HL-60 (cell line): ENCODE data around the gene PRKAG2.

Source experiments
- DNase-seq, 2 experiments: peaks; one replicate each; pipeline ENCODE4 v3.0.0-alpha.2; 2010 to 2020; ENCODE audit warnings: low read depth in 1 of 2, low spot score in 1 of 2
- H3K27ac ChIP-seq: fragments of 250-450 bp; sonication (Bioruptor Pico); replicated peaks from 2 replicates; pipeline ENCODE4 v1.5.1; 2020; ENCODE audit warnings: mild to moderate bottlenecking, moderate library complexity
- H3K27me3 ChIP-seq: fragments of 250-450 bp; sonication (Bioruptor Pico); 2 replicates; pipeline ENCODE4 v1.5.1; 2021; ENCODE audit warnings: mild to moderate bottlenecking, moderate library complexity; ENCODE audit not compliant: insufficient read depth, poor library complexity, severe bottlenecking
- H3K4me3 ChIP-seq: replicated peaks from 2 replicates; pipeline ENCODE4 v1.5.1; 2011; ENCODE audit warnings: mild to moderate bottlenecking, control low read depth, low read length; ENCODE audit not compliant: insufficient read depth
- CTCF ChIP-seq: IDR thresholded peaks from one replicate; pipeline ENCODE4 v1.5.1; 2011; ENCODE audit warnings: low read length, control low read depth, inconsistent platforms; ENCODE audit not compliant: insufficient read depth
- GABPA ChIP-seq: IDR thresholded peaks from 2 replicates; pipeline ENCODE4 v1.6.1; 2012; ENCODE audit warnings: low read depth
- POLR2AphosphoS5 ChIP-seq: IDR thresholded peaks from 2 replicates; pipeline ENCODE4 v1.6.1; 2012; ENCODE audit warnings: low read depth
- REST ChIP-seq: IDR thresholded peaks from 2 replicates; pipeline ENCODE4 v1.6.1; 2012; ENCODE audit warnings: low read depth; ENCODE audit not compliant: insufficient replicate concordance
- SPI1 ChIP-seq: IDR thresholded peaks from 2 replicates; pipeline ENCODE4 v1.6.1; 2012; ENCODE audit warnings: low read depth, mild to moderate bottlenecking, borderline replicate concordance

Gene PRKAG2

GRCh38 chr7:151710121-151710640 is 166.7 kb downstream of the PRKAG2 start:
- no peak for TF ChIP-seq REST
- no peak for TF ChIP-seq GABPA
- no peak for TF ChIP-seq SPI1
- TF ChIP-seq POLR2AphosphoS5, result no peak
- no peak for TF ChIP-seq CTCF
- H3K27me3 ChIP-seq, result no peaks in the 10 kb centered on the region
- H3K4me3 ChIP-seq, result no peak overlapping the region
- no peak for DNase-seq
- H3K27ac ChIP-seq, result no peak overlapping the region

GRCh38 chr7:151709141-151710038 is 167.5 kb downstream of the PRKAG2 start:
- Histone ChIP-seq H3K27me3 (no peaks in the 10 kb centered on the region), H3K4me3 (no peak overlapping the region), H3K27ac (no peak overlapping the region)
- DNase-seq, result no peak
- TF ChIP-seq GABPA (no peak), SPI1 (no peak), POLR2AphosphoS5 (no peak)

GRCh38 chr7:151708610-151709009 is 168.3 kb downstream of the PRKAG2 start:
- DNase-seq, result no peak
- no peak for TF ChIP-seq SPI1
- no peak for TF ChIP-seq CTCF
- TF ChIP-seq POLR2AphosphoS5, result no peak
- H3K4me3 ChIP-seq, result no peak overlapping the region
- no peaks in the 10 kb centered on the region for H3K27me3 ChIP-seq
- H3K27ac ChIP-seq, result no peak overlapping the region

- no peak for DNase-seq
- H3K27ac ChIP-seq, result no peak overlapping the region
- H3K4me3 ChIP-seq, result no peak overlapping the region
- no peaks in the 10 kb centered on the region for H3K27me3 ChIP-seq
- TF ChIP-seq SPI1 (no peak), CTCF (no peak), REST (no peak), POLR2AphosphoS5 (no peak), GABPA (no peak)
Observed at GRCh38 chr7:151707757-151708156, 169.2 kb downstream of the PRKAG2 start.
